ENCODE measurements around the gene L3MBTL4. TPM values are rescaled to one million over a fixed set of nuclear protein-coding genes. Genes with fewer than 3 reads are reported as not detected.

The L3MBTL4 gene
- total and polyA plus RNA-seq, 9 of the 15 experiments (the other 6 are each of a cell fraction or from before 2014, with no cell fraction given): not detected

DNA sequence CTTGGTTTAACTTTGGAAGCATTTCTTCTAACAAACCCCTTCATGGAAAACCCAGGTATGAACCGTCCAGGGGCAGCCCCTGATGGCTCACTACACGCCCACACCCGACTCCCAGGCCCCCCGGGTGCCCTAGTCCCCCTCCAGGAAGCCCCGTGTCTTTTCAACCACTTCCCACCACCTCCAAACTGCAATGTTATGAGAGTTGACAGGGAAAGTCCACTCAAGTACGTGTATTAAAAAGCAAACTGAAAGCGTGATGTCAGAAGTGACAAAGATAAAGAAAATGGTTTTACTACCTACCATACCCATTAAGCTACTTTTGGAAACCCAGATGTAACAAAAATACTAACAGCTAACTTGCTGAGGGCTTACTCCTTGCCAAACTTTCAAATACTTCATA lies 51.5 kb downstream of the L3MBTL4 start:
- Histone ChIP-seq H3K27me3 (ENCODE audit: control insufficient read depth in 2 of 2, insufficient read depth in 2 of 2, low read length in 2 of 2) (no peaks in the 10 kb centered on the region; a peak in 1 of 5 replicates), H3K79me2 (ENCODE audit: control insufficient read depth, insufficient read depth, low read length) (no peaks in the 10 kb centered on the region), H3K9me1 (ENCODE audit: control insufficient read depth, insufficient read depth, low read length) (no peaks in the 10 kb centered on the region), H3K36me3 (ENCODE audit: control insufficient read depth, insufficient read depth, low read length) (no peaks in the 10 kb centered on the region), H3K4me1 (replicated peaks in 1 of 2; ENCODE audit: control insufficient read depth in 2 of 2, insufficient read depth in 2 of 2, low read length in 2 of 2) (no peaks in the 10 kb centered on the region), H4K20me1 (replicated peaks; ENCODE audit: control insufficient read depth, insufficient read depth, low read length) (no peaks in the 10 kb centered on the region), H3K4me2 (ENCODE audit: insufficient read depth, low read length) (no peak overlapping the region), H3K27ac (ENCODE audit: extremely low read depth, low read depth, low read length) (no peak overlapping the region), H2AFZ (ENCODE audit: low read depth, low read length) (no peak overlapping the region), H3K9me3 (replicated peaks; ENCODE audit: control insufficient read depth, insufficient read depth, low read depth, low read length) (no peaks in the 10 kb centered on the region), H3K9ac (ENCODE audit: insufficient read depth in 1 of 2, low read depth in 2 of 2, low read length in 2 of 2) (no peak overlapping the region), H3K4me3 (no peak overlapping the region)
- no peak for ATAC-seq
- TF ChIP-seq CHD2 (IDR thresholded peaks at IDR 0.05; ENCODE audit: low read depth, low read length) (no peak), ZNF445 (CRISPR knock-in tag; IDR thresholded peaks at IDR 0.05; ENCODE audit: low read depth) (no peak)
- CTCF ChIA-PET (ENCODE audit: low intra/inter-chr PET ratio): no interaction called here
- no TSS peak for BruUV-seq (replicated peaks)
- intact Hi-C loops (cut with micrococcal nuclease) (no loop called here), in situ Hi-C loops (cut with MboI) (no loop called here)
- no peak for FAIRE-seq
- POLR2A ChIA-PET: no interaction called here
- DNase-seq (ENCODE audit: extremely low read depth in 1 of 4, low spot score in 3 of 4): no peak
- 0% methylated on average over 7 of the region's 7 CpGs for WGBS (ENCODE audit: insufficient coverage, low coverage, missing lambda C conversion rate)

DNA sequence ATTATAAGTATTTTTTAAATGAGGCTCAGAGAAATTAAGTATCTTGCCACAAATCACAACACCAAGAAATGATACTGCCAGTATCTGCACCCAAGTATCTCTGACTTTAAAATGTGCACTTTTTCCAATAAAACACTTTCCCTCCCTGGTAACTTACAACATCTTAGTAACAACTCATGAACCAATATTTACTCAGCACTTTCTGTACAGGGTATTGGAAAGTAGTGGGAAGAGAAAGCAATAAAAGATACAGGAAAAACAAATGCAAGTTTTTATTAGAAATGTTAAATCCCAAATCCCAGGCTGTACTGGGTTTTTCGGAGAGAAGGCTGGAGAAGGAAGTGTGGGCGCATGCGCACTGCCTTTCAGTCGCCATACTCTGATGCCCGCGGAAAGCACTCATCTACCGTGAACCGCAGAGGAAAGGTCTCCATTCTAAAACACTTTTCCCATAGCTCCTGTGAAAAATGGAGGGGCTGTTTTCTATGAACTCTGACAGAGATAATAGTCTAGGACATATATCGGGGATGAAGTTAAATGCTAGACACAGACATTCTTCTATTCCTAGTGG lies 52.1 kb downstream of the L3MBTL4 start:
- ChIA-PET CTCF (ENCODE audit: low intra/inter-chr PET ratio) (no interaction called here), POLR2A (no interaction called here)

More for the DNA sequence above, 52.1 kb downstream of the L3MBTL4 start:
- ATAC-seq (no peak), DNase-seq (ENCODE audit: extremely low read depth in 1 of 4, low spot score in 3 of 4) (peak in 2 of 4 experiments; percentile 27 to 28), FAIRE-seq (no peak)
- Histone ChIP-seq H3K9ac (ENCODE audit: insufficient read depth in 1 of 2, low read depth in 2 of 2, low read length in 2 of 2) (no peak overlapping the region), H3K27ac (ENCODE audit: extremely low read depth, low read depth, low read length) (no peak overlapping the region), H3K36me3 (ENCODE audit: control insufficient read depth, insufficient read depth, low read length) (no peaks in the 10 kb centered on the region), H3K4me1 (replicated peaks in 1 of 2; ENCODE audit: control insufficient read depth in 2 of 2, insufficient read depth in 2 of 2, low read length in 2 of 2) (no peaks in the 10 kb centered on the region), H3K9me1 (ENCODE audit: control insufficient read depth, insufficient read depth, low read length) (no peaks in the 10 kb centered on the region), H3K4me3 (no peak overlapping the region), H3K9me3 (replicated peaks; ENCODE audit: control insufficient read depth, insufficient read depth, low read depth, low read length) (no peaks in the 10 kb centered on the region), H2AFZ (ENCODE audit: low read depth, low read length) (no peak overlapping the region), H3K4me2 (ENCODE audit: insufficient read depth, low read length) (no peak overlapping the region), H4K20me1 (replicated peaks; ENCODE audit: control insufficient read depth, insufficient read depth, low read length) (no peaks in the 10 kb centered on the region), H3K27me3 (ENCODE audit: control insufficient read depth in 2 of 2, insufficient read depth in 2 of 2, low read length in 2 of 2) (no peaks in the 10 kb centered on the region; a peak in 1 of 5 replicates), H3K79me2 (ENCODE audit: control insufficient read depth, insufficient read depth, low read length) (no peaks in the 10 kb centered on the region)
- 11% methylated on average over 9 of the region's 9 CpGs for WGBS (ENCODE audit: insufficient coverage, low coverage, missing lambda C conversion rate)
- TF ChIP-seq NRF1 (conservative IDR thresholded peaks at IDR 0.05 in 1 of 2, IDR thresholded peaks at IDR 0.05 in 1 of 2) (peak; percentile 62 to 67), ZC3H4 (CRISPR knock-in tag; IDR thresholded peaks at IDR 0.05; ENCODE audit: borderline replicate concordance) (no peak)
- in situ Hi-C loops (cut with MboI) (no loop called here), intact Hi-C loops (cut with micrococcal nuclease) (no loop called here)
- BruUV-seq (replicated peaks): no TSS peak

Data from K562 (cell line).